K562 (cell line): ENCODE data around the gene LAGE3. TPM values are rescaled to one million over a fixed set of nuclear protein-coding genes. Genes with fewer than 3 reads are reported as not detected.

Experiments used
- ARNT ChIP-seq, 2 experiments: fragments of 450-650 bp; IDR thresholded peaks; 2 replicates each; pipeline ENCODE4 v1.6.1; 2016; ENCODE audit warnings: mild to moderate bottlenecking in 1 of 2
- ATF3 ChIP-seq, 2 experiments: fragments of 450-650 bp in 1 of 2; sonication (generic) in 1 of 2; formaldehyde crosslinking in 1 of 2; IDR thresholded peaks in 1 of 2; conservative IDR thresholded peaks in 1 of 2; 2 replicates each; pipeline versions ENCODE4 v1.6.1 to v1.8.1; 2016 to 2023; ENCODE audit warnings: mild to moderate bottlenecking in 2 of 2, moderate library complexity in 2 of 2, inconsistent platforms in 1 of 2, missing genetic modification reagents in 1 of 2
- CEBPB ChIP-seq: fragments of 450-650 bp; IDR thresholded peaks from 2 replicates; pipeline ENCODE4 v1.6.1; 2016; ENCODE audit warnings: missing genetic modification characterization, missing compliant biosample characterization
- CHD4 ChIP-seq: fragments of 200-600 bp; sonication (generic); IDR thresholded peaks from 3 replicates; pipeline ENCODE4 v1.6.1; 2012; ENCODE audit warnings: low read depth, mild to moderate bottlenecking, mixed read lengths, low read length, inconsistent platforms; ENCODE audit not compliant: insufficient read depth, insufficient replicate concordance, poor library complexity, severe bottlenecking
- HIVEP1 ChIP-seq: fragments of 250-450 bp; sonication (Bioruptor Pico); IDR thresholded peaks from 2 replicates; pipeline ENCODE4 v1.4.0; 2020; ENCODE audit warnings: mild to moderate bottlenecking
- HNRNPL ChIP-seq: fragments of 200-400 bp; formaldehyde crosslinking; IDR thresholded peaks from 2 replicates; pipeline ENCODE4 v1.6.1; 2017; ENCODE audit warnings: low read depth, mild to moderate bottlenecking, low read length
- ILF3 ChIP-seq: fragments of 450-650 bp; IDR thresholded peaks from 2 replicates; pipeline ENCODE4 v1.6.1; 2018; ENCODE audit warnings: antibody characterized with exemption, mild to moderate bottlenecking, moderate library complexity, borderline replicate concordance
- MLLT1 ChIP-seq, 2 experiments: fragments of 450-650 bp; IDR thresholded peaks; 2 replicates each; pipeline ENCODE4 v1.6.1; 2016
- NR1H2 ChIP-seq: sonication (generic); formaldehyde crosslinking; IDR thresholded peaks from 2 replicates; pipeline ENCODE4 v1.4.0; 2020; ENCODE audit warnings: mild to moderate bottlenecking, missing genetic modification reagents
- PCBP2 ChIP-seq: fragments of 200-400 bp; formaldehyde crosslinking; IDR thresholded peaks from 2 replicates; pipeline ENCODE4 v1.6.1; 2018; ENCODE audit warnings: low read length, low read depth, mild to moderate bottlenecking, moderate library complexity; ENCODE audit not compliant: poor library complexity, severe bottlenecking
- PHB2 ChIP-seq: fragments of 450-650 bp; IDR thresholded peaks from 2 replicates; pipeline ENCODE4 v1.6.1; 2017; ENCODE audit warnings: low read depth
- SIX5 ChIP-seq, 2 experiments: IDR thresholded peaks; 2 replicates each; pipeline ENCODE4 v1.6.1; 2011; ENCODE audit warnings: low read length in 2 of 2, borderline replicate concordance in 1 of 2, low read depth in 1 of 2, mild to moderate bottlenecking in 1 of 2, moderate library complexity in 1 of 2; ENCODE audit not compliant: insufficient read depth in 1 of 2
- SPI1 ChIP-seq: IDR thresholded peaks from 2 replicates; pipeline ENCODE4 v1.6.1; 2011; ENCODE audit warnings: low read depth, low read length, control low read depth, borderline replicate concordance
- TOE1 ChIP-seq, 2 experiments: fragments of 450-650 bp in 1 of 2; sonication (generic) in 1 of 2; formaldehyde crosslinking in 1 of 2; IDR thresholded peaks; 2 replicates each; pipeline versions ENCODE4 v1.7.1 to v1.8.0; 2016 to 2022; ENCODE audit warnings: borderline replicate concordance in 2 of 2, mild to moderate bottlenecking in 2 of 2, antibody characterized with exemption in 1 of 2, inconsistent platforms in 1 of 2, low read depth in 1 of 2, missing genetic modification reagents in 1 of 2, moderate library complexity in 1 of 2
- U2AF1 ChIP-seq: fragments of 200-400 bp; formaldehyde crosslinking; optimal IDR thresholded peaks from 2 replicates; pipeline ENCODE3; 2017; ENCODE audit warnings: mild to moderate bottlenecking, low read depth, low read length, moderate library complexity
- ZNF589 ChIP-seq: fragments of 200-800 bp; sonication (Bioruptor generic); IDR thresholded peaks from 2 replicates; pipeline ENCODE4 v1.6.1; 2016; ENCODE audit warnings: low read depth, missing genetic modification characterization, missing compliant biosample characterization
- ZNF740 ChIP-seq, 3 experiments: fragments of 200-800 bp in 1 of 3; sonication (Bioruptor generic) in 1 of 3; sonication (generic) in 1 of 3; formaldehyde crosslinking in 1 of 3; IDR thresholded peaks; 2 replicates each; pipeline versions ENCODE4 v1.6.1 to v1.8.0; 2016 to 2022; ENCODE audit warnings: mild to moderate bottlenecking in 2 of 3, missing compliant biosample characterization in 2 of 3, missing genetic modification characterization in 2 of 3, missing genetic modification reagents in 1 of 3
- polyA plus RNA-seq, 8 experiments: library from polyadenylated mRNA; depleted of rRNA in 4 of 8; stranded (reverse) in 5 of 8; unstranded in 3 of 8; fragments of >200 nt; fragmentation: Nextera tagmentation in 2 of 8; fragmentation: Illumina TruSeq in 1 of 8; extraction: Ambion mirVana in 2 of 8; extraction: Trizol in 1 of 8; gene quantifications; 2 replicates each; pipeline versions ENCODE4 v1.2.1 to v1.2.3, GENCODE V29; 2011 to 2014; ENCODE audit warnings: inconsistent platforms in 1 of 8, missing spikeins in 1 of 8
- total RNA-seq, 7 experiments: library from RNA; depleted of rRNA in 6 of 7; stranded (reverse); fragments of >200 nt in 6 of 7; fragmentation: Illumina TruSeq in 2 of 7; extraction: Trizol in 2 of 7; gene quantifications; 2 replicates each; pipeline versions ENCODE4 v1.2.1 to v1.2.3, GENCODE V29; 2011 to 2021; ENCODE audit warnings: low replicate concordance in 1 of 7
- TF ChIP-seq, protein P1 (sequence below): fragments of 450-650 bp; IDR thresholded peaks from 2 replicates; pipeline ENCODE4 v1.6.1; 2018; ENCODE audit warnings: mild to moderate bottlenecking, low read depth; ENCODE audit not compliant: partially characterized antibody

Gene LAGE3
- total and polyA plus RNA-seq, 9 of the 15 experiments (the other 6 are each of a cell fraction or from before 2014, with no cell fraction given), result 28.2 to 125 (median 35.8) TPM

DNA sequence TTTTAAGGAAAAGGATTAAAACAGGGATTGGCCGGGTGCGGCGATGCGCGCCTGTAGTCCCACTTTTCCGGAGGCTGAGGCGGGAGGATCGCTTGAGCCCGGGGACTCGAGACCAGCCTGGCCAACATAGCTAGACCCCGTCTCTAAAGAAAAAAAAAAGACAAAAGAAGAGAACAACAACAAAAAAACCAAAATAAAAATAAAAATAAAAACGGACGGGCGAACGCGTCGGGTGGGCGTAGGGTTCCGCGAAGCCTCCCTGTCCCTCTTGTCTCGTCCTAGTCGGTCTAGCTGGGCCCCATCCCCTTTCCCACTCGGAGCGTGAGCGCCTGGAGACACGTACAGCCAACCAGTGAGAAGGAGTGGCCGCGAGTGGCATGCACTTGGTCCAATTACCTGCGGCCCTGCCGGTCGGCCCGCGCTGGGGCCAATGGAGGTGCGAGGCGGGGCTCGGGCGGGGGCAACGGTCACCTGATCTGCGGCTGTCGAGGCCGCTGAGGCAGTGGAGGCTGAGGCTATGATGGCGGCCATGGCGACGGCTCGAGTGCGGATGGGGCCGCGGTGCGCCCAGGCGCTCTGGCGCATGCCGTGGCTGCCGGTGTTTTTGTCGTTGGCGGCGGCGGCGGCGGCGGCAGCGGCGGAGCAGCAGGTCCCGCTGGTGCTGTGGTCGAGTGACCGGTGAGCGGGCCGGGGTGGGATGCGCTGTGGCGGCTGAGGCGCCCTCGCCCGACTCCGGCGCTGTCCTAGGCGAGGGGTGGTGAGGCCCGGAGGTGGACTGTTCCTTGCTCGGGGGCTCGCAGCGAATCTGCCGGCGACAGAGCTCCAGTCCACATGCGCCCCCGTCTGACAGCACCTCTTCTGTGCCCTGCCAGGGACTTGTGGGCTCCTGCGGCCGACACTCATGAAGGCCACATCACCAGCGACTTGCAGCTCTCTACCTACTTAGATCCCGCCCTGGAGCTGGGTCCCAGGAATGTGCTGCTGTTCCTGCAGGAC is 50.6 kb downstream of the LAGE3 start, which contains the start of gene ATP6AP1 (continued):
- TF ChIP-seq TOE1 (IDR thresholded peaks at IDR 0.05; ENCODE audit: borderline replicate concordance) (peak; percentile 54; the same call in 1 of the 2 replicates), TOE1 (CRISPR knock-in tag; IDR thresholded peaks at IDR 0.05; ENCODE audit: borderline replicate concordance, low read depth) (no peak), NR1H2 (no peak), HIVEP1 (CRISPR knock-in tag) (no peak), ZNF589 (CRISPR knock-in tag) (no peak), CEBPB (tag) (no peak), ILF3 (no peak), HNRNPL (no peak), ARNT (IDR thresholded peaks at IDR 0.05) (0 out of 4 replicates have a peak, but pooled peaks of 1 of the 2 experiments have one; percentile 52), MLLT1 (IDR thresholded peaks at IDR 0.05) (0 out of 4 replicates have a peak, but pooled peaks of 1 of the 2 experiments have one; percentile 46), SPI1 (no peak), SIX5 (IDR thresholded peaks at IDR 0.05; ENCODE audit: borderline replicate concordance in 1 of 2, insufficient read depth in 1 of 2, low read depth in 1 of 2, low read length in 2 of 2) (no peak), PHB2 (no peak), PCBP2 (no peak), CHD4 (no peak), ZNF740 (CRISPR knock-in tag; IDR thresholded peaks at IDR 0.05) (0 out of 2 replicates have a peak, but pooled peaks have one; percentile 45), ZNF740 (tag; IDR thresholded peaks at IDR 0.05) (no peak), U2AF1 (no peak), ATF3 (IDR thresholded peaks at IDR 0.05) (no peak), ATF3 (CRISPR knock-in tag; conservative IDR thresholded peaks at IDR 0.05) (no peak)
- TF ChIP-seq, protein P1, sequence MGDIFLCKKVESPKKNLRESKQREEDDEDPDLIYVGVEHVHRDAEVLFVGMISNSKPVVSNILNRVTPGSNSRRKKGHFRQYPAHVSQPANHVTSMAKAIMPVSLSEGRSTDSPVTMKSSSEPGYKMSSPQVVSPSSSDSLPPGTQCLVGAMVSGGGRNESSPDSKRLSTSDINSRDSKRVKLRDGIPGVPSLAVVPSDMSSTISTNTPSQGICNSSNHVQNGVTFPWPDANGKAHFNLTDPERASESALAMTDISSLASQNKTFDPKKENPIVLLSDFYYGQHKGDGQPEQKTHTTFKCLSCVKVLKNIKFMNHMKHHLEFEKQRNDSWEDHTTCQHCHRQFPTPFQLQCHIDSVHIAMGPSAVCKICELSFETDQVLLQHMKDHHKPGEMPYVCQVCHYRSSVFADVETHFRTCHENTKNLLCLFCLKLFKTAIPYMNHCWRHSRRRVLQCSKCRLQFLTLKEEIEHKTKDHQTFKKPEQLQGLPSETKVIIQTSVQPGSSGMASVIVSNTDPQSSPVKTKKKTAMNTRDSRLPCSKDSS, result no peak
